HCT116 (cell line): Measurements from ENCODE around the gene GNG13. TPM values are rescaled to one million over a fixed set of nuclear protein-coding genes. Genes with fewer than 3 reads are reported as not detected.

Source experiments
- ATAC-seq: fragments of 200-7000 bp; cut with Tn5 transposase; 2 replicates; pipeline ENCODE4 v1.9.1; 2020; ENCODE audit warnings: mild to moderate bottlenecking, moderate library complexity
- BruUV-seq: library from RNA; stranded (reverse); fragments of 400-500 nt; replicated peaks from 2 replicates; lab custom pipeline; 2021; lab: Mats Ljungman, UMichigan
- CTCF ChIA-PET: fragments of 300-600 bp; sonication (Branson Sonifier 250); formaldehyde crosslinking; loops from one replicate; lab custom pipeline; 2021; ENCODE audit warnings: antibody characterized with exemption; lab: Charles Lee
- POLR2A ChIA-PET: fragments of 300-600, 350-600 bp; sonication (Branson Sonifier 250); formaldehyde crosslinking; loops from one replicate; lab custom pipeline; 2021; ENCODE audit warnings: antibody characterized with exemption; lab: Charles Lee
- RAD21 ChIA-PET, 2 experiments: fragments of 300-600 bp; sonication (Branson Sonifier 250); formaldehyde crosslinking; loops; one replicate each; lab custom pipeline; 2023; ENCODE audit warnings: low total read pairs in 2 of 2; ENCODE audit not compliant: uncharacterized antibody in 2 of 2, unreplicated experiment in 2 of 2, low non-redundant PET in 1 of 2; lab: Charles Lee
- DNase-seq: peaks from one replicate; pipeline ENCODE4 v3.0.0-alpha.2; 2010; ENCODE audit warnings: low read depth, low spot score
- H2AFZ ChIP-seq: fragments of 200-600 bp; shearing (Covaris generic), sonication (generic); 2 replicates; pipeline ENCODE4 v1.6.1; 2017; ENCODE audit warnings: low read depth, mixed run types, mixed read lengths, antibody characterized with exemption, low read length; ENCODE audit not compliant: poor library complexity, severe bottlenecking
- H3K27ac ChIP-seq: 2 replicates; pipeline ENCODE4 v1.5.1; 2012; ENCODE audit warnings: low read depth, low read length
- H3K27me3 ChIP-seq: fragments of 200-600 bp; sonication (generic); 2 replicates; pipeline ENCODE4 v1.6.1; 2016; ENCODE audit warnings: mixed run types, low read length, mixed read lengths; ENCODE audit not compliant: insufficient read depth
- H3K36me3 ChIP-seq, 2 experiments: fragments of 200-500 bp in 1 of 2; fragments of 200-600 bp in 1 of 2; sonication (Bioruptor generic) in 1 of 2; sonication (generic) in 1 of 2; 2 replicates each; pipeline versions ENCODE4 v1.5.1 to v1.6.1; 2014 to 2016; ENCODE audit warnings: low read length in 2 of 2, inconsistent platforms in 1 of 2, mixed read lengths in 1 of 2, mixed run types in 1 of 2; ENCODE audit not compliant: insufficient read depth in 2 of 2, control insufficient read depth in 1 of 2
- H3K4me1 ChIP-seq, 2 experiments: fragments of 200-600 bp in 1 of 2; sonication (generic) in 1 of 2; 2 replicates each; pipeline versions ENCODE4 v1.5.1 to v1.6.1; 2012 to 2017; ENCODE audit warnings: low read length in 2 of 2, inconsistent platforms in 1 of 2, mild to moderate bottlenecking in 1 of 2, mixed read lengths in 1 of 2, mixed run types in 1 of 2, moderate library complexity in 1 of 2; ENCODE audit not compliant: insufficient read depth in 2 of 2, control insufficient read depth in 1 of 2
- H3K4me2 ChIP-seq: fragments of 200-600 bp; sonication (generic); 2 replicates; pipeline ENCODE4 v1.6.1; 2017; ENCODE audit warnings: mixed run types, low read length, mixed read lengths
- H3K4me3 ChIP-seq, 2 experiments: fragments of 200-600 bp in 1 of 2; sonication (generic) in 1 of 2; replicated peaks in 1 of 2; 2 replicates each; pipeline ENCODE4 v1.5.1; 2011 to 2016; ENCODE audit warnings: low read length in 2 of 2, control low read depth in 1 of 2, low read depth in 1 of 2, mild to moderate bottlenecking in 1 of 2, mixed read lengths in 1 of 2, mixed run types in 1 of 2
- H3K79me2 ChIP-seq: fragments of 200-600 bp; sonication (generic); 2 replicates; pipeline ENCODE4 v1.6.1; 2017; ENCODE audit warnings: mild to moderate bottlenecking, mixed run types, low read length, moderate library complexity, mixed read lengths; ENCODE audit not compliant: insufficient read depth
- H3K9ac ChIP-seq: fragments of 200-600 bp; sonication (generic); 2 replicates; pipeline ENCODE4 v1.6.1; 2016; ENCODE audit warnings: low read length, mixed read lengths
- H3K9me2 ChIP-seq: fragments of 200-600 bp; sonication (generic), shearing (Covaris generic); 2 replicates; pipeline ENCODE4 v1.6.1; 2017; ENCODE audit warnings: mixed run types, mild to moderate bottlenecking, moderate library complexity; ENCODE audit not compliant: insufficient read depth
- H3K9me3 ChIP-seq, 2 experiments: fragments of 200-500 bp in 1 of 2; fragments of 200-600 bp in 1 of 2; sonication (Bioruptor generic) in 1 of 2; sonication (generic) in 1 of 2; 2 replicates each; pipeline ENCODE4 v1.6.1; 2014 to 2017; ENCODE audit warnings: low read length in 2 of 2, mixed read lengths in 2 of 2, inconsistent platforms in 1 of 2, low read depth in 1 of 2, mild to moderate bottlenecking in 1 of 2, mixed run types in 1 of 2, moderate library complexity in 1 of 2; ENCODE audit not compliant: control insufficient read depth in 1 of 2, insufficient read depth in 1 of 2
- H4K20me1 ChIP-seq: fragments of 200-600 bp; sonication (generic), shearing (Covaris generic); 2 replicates; pipeline ENCODE4 v1.6.1; 2017; ENCODE audit warnings: mixed run types, mild to moderate bottlenecking, moderate library complexity; ENCODE audit not compliant: insufficient read depth
- ATF3 ChIP-seq: IDR thresholded peaks from 2 replicates; pipeline ENCODE4 v1.6.1; 2012
- CBX3 ChIP-seq: IDR thresholded peaks from 2 replicates; pipeline ENCODE4 v1.6.1; 2012; ENCODE audit warnings: low read depth
- CEBPB ChIP-seq: IDR thresholded peaks from 2 replicates; pipeline ENCODE4 v1.6.1; 2012; ENCODE audit warnings: low read depth
- CTCF ChIP-seq, 3 experiments: fragments of 200-600 bp in 1 of 3; sonication (generic) in 1 of 3; IDR thresholded peaks in 2 of 3; conservative IDR thresholded peaks in 1 of 3; 2 replicates each; pipeline ENCODE4 v1.5.1; 2012 to 2017; ENCODE audit warnings: low read depth in 2 of 3, low read length in 2 of 3, antibody characterized with exemption in 1 of 3, borderline replicate concordance in 1 of 3, control low read depth in 1 of 3, mild to moderate bottlenecking in 1 of 3, mixed read lengths in 1 of 3, mixed run types in 1 of 3, moderate library complexity in 1 of 3; ENCODE audit not compliant: insufficient read depth in 1 of 3
- EGR1 ChIP-seq: IDR thresholded peaks from 2 replicates; pipeline ENCODE4 v1.6.1; 2012; ENCODE audit warnings: low read depth
- ELF1 ChIP-seq: IDR thresholded peaks from 2 replicates; pipeline ENCODE4 v1.6.1; 2012; ENCODE audit warnings: low read depth, borderline replicate concordance
- JUND ChIP-seq: IDR thresholded peaks from 2 replicates; pipeline ENCODE4 v1.6.1; 2012
- POLR2AphosphoS5 ChIP-seq: IDR thresholded peaks from 2 replicates; pipeline ENCODE4 v1.6.1; 2011; ENCODE audit warnings: mild to moderate bottlenecking, low read depth, low read length, moderate library complexity
- RAD21 ChIP-seq: IDR thresholded peaks from 2 replicates; pipeline ENCODE4 v1.6.1; 2012; ENCODE audit warnings: low read depth, mild to moderate bottlenecking
- REST ChIP-seq: IDR thresholded peaks from 2 replicates; pipeline ENCODE4 v1.6.1; 2012; ENCODE audit warnings: low read depth
- SP1 ChIP-seq: IDR thresholded peaks from 2 replicates; pipeline ENCODE4 v1.6.1; 2012; ENCODE audit warnings: low read depth
- YY1 ChIP-seq: IDR thresholded peaks from 2 replicates; pipeline ENCODE4 v1.6.1; 2011; ENCODE audit warnings: low read length, low read depth, moderate library complexity, mild to moderate bottlenecking; ENCODE audit not compliant: insufficient replicate concordance; ENCODE audit errors: extremely low read depth
- ZBTB33 ChIP-seq: IDR thresholded peaks from 2 replicates; pipeline ENCODE4 v1.6.1; 2011; ENCODE audit warnings: mild to moderate bottlenecking, low read length, moderate library complexity; ENCODE audit not compliant: insufficient replicate concordance; ENCODE audit errors: extremely low read depth
- ZFX ChIP-seq: fragments of 450-650 bp; IDR thresholded peaks from 2 replicates; pipeline ENCODE4 v1.6.1; 2017
- intact Hi-C: fragments of 100-400 bp; cut with micrococcal nuclease; formaldehyde crosslinking; loops from 2 replicates; pipeline ENCODE4 v1.10.0; 2022
- total RNA-seq: library from RNA; stranded (reverse); gene quantifications from one replicate; pipeline ENCODE4 v1.2.1, GENCODE V29; 2021; ENCODE audit not compliant: unreplicated experiment

The GNG13 gene
- total RNA-seq, 1 experiment from 2014 or later: not detected

GRCh38 chr16:781346-782010 lies 19.1 kb downstream of the GNG13 start:
- no peak for DNase-seq
- Histone ChIP-seq H4K20me1 (no peaks in the 10 kb centered on the region), H2AFZ (no peak overlapping the region), H3K9ac (no peak overlapping the region), H3K79me2 (peaks cover 7% of the 10 kb centered on the region), H3K4me1 (peaks cover 16 to 42% of the 10 kb centered on the region in 2 experiments), H3K27me3 (no peaks in the 10 kb centered on the region), H3K4me3 (no peak overlapping the region), H3K9me3 (no peaks in the 10 kb centered on the region), H3K36me3 (peaks cover 5 to 7% of the 10 kb centered on the region in 2 experiments; a peak in 2 of 4 replicates), H3K9me2 (no peaks in the 10 kb centered on the region), H3K4me2 (no peak overlapping the region), H3K27ac (no peak overlapping the region)
- RAD21 ChIA-PET: interaction anchor here in 1 of 2 experiments (0.7 kb wide), 1 partner anchor 68 kb away, joined by 3 read pairs; no protein-coding TSS in a partner anchor
- no peak for ATAC-seq
- intact Hi-C loops: no loop called here
- BruUV-seq: no TSS peak
- no peak for TF ChIP-seq SP1
- no peak for TF ChIP-seq CBX3
- TF ChIP-seq EGR1: no peak
- no peak for TF ChIP-seq RAD21
- no peak for TF ChIP-seq ATF3
- no peak for TF ChIP-seq REST
- TF ChIP-seq ZBTB33: no peak
- no peak for TF ChIP-seq ZFX
- TF ChIP-seq ELF1: no peak
- TF ChIP-seq JUND: no peak
- TF ChIP-seq CEBPB: no peak
- TF ChIP-seq YY1: no peak
- no peak for TF ChIP-seq CTCF (IDR thresholded peaks at IDR 0.05 in 2 of 3, conservative IDR thresholded peaks at IDR 0.05 in 1 of 3; ENCODE audit: borderline replicate concordance in 1 of 3, insufficient read depth in 1 of 3, low read depth in 2 of 3, low read length in 2 of 3)
- no peak for TF ChIP-seq POLR2AphosphoS5
- POLR2A ChIA-PET: no interaction called here
- CTCF ChIA-PET: no interaction called here
